22Rv1 (cell line): ENCODE measurements around the gene GRIA1.

ENCODE experiments used
- CTCF ChIP-seq: fragments of 450-650 bp; IDR thresholded peaks from 2 replicates; pipeline ENCODE4 v1.5.1; 2017; ENCODE audit warnings: mild to moderate bottlenecking
- ZFX ChIP-seq: fragments of 450-650 bp; IDR thresholded peaks from 2 replicates; pipeline ENCODE4 v1.6.1; 2017; ENCODE audit warnings: antibody characterized with exemption, borderline replicate concordance

DNA sequence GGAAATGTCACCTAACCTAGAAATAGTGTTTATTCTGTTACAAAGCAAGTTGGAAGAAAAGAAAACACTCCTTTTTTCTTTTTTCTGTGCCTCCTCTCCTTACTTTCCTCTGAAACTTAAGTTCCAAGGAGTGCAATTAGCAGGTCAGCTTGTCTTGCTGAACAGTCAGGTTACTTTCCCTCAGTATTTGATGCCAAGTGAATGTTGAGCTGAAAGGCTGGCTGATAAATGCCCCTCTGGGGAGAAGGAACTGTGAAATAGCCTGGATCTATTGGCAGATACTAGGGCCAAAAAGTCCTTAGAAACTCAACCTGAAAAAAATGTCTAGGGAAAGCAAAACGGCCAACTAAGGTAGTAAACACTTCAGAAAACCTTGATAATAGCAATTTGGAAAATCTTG, 43.6 kb downstream of the GRIA1 start:
- TF ChIP-seq CTCF (no peak), ZFX (no peak)
